SH-SY5Y (cell line): Measurements from ENCODE around the gene SULT1C4.

ENCODE experiments used
- GATA2 ChIP-seq: IDR thresholded peaks from 2 replicates; pipeline ENCODE4 v1.6.1; 2011; ENCODE audit warnings: mild to moderate bottlenecking, low read depth, low read length
- GATA3 ChIP-seq: IDR thresholded peaks from 2 replicates; pipeline ENCODE4 v1.6.1; 2011; ENCODE audit warnings: low read depth, mild to moderate bottlenecking, low read length, moderate library complexity

SULT1C4 gene

GRCh38 chr2:108392029-108392428 lies 14.3 kb downstream of the SULT1C4 start:
- TF ChIP-seq GATA3 (no peak), GATA2 (no peak)

DNA sequence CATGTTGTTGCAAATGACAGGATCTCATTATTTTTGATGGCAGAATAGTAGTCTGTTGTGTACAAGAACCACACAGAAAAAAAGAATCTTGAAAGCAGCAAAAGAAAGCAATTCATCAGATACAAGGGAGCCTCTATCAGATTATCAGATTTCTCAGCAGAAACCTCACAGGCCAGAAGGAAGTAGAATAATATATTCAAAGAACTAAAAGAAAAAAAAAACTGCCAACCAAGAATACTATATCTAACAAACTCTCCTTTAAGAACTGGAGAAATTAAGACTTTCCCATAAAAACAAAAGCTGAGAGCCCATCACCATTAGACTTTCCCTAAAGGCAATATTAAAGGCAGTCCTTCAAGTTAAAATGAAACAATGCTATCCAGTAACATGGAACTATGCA lies 15.4 kb downstream of the SULT1C4 start:
- no peak for TF ChIP-seq GATA2
- TF ChIP-seq GATA3, result no peak

GRCh38 chr2:108395155-108395554 lies 17.4 kb downstream of the SULT1C4 start:
- TF ChIP-seq GATA3, result no peak
- TF ChIP-seq GATA2, result no peak

DNA sequence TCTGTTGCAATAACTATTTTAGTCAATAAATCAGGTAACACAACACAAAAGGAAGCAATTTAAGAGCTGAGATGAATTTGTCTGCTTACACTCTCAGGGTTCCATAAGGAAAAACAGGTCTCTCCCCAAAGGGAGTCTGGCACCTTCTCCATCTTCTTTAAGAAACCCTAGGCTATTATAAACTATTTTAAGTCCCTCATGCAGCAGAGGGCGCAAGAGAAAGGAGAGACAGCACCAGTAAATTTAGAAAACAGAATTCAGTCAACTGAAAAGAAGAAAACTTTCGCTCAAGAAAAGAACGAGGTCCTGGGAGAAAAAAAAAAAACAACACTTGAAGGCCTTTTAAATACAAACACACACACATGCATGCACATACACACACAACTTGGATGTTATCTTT lies 19.1 kb downstream of the SULT1C4 start:
- TF ChIP-seq GATA3, result no peak
- no peak for TF ChIP-seq GATA2

DNA sequence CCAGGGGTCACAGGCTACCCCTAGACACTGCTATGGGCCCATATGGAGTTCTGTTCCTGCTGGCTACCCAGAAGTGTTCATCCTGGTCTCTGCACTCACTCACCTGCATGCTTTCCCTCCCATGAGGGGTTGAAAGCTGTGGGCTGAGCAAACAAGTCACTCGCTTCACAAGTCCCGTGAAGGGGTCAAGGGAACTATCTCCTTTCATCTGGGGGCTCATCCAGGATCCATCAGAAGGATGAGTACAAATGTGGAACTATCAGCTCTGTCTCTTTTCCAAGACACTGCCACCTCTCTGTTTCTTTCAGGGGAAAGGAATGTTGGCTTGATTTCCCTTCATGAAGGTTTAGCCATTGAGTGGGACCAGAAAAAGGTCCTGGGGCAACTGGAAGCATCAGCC lies 21.7 kb downstream of the SULT1C4 start:
- TF ChIP-seq GATA3, result no peak
- TF ChIP-seq GATA2, result no peak

DNA sequence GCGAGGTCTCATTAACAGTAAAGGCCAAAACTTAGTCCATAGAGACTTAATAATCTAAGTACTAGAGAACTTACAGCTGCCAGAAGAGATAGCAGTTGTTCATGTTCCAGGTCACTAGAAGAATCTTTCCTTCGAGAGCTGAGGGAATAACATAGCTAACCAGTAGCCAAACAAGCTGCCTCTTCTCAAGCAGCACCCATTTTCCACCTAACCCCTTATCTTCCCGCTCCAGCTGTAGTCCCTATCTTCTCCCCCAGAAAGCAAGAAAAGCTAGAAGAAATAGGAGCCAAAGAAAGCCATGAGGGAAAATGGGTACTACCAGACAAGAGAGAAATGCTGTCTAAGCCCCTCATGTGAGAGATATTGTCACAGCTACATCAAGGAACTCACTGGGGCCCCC lies 24.0 kb downstream of the SULT1C4 start:
- TF ChIP-seq GATA3 (no peak), GATA2 (no peak)

DNA sequence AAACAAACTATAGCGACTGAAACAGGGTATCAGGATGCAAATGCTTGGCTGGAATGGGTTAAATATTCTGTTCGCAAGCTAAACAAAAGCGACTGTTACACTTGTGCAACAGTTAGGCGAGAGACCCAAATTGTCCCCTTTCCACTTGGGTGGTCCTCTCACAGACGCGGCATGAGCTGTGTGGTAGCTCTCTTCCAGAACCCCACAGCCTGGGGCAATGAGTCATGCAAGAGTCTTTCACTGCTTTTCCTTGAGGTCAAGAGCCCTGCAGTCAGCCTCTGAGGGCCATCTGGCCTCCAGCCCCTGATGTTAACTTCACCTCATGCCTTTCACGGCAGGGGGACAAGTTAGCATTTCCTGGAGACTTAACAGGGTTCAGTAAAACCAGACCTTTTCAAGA lies 25.7 kb downstream of the SULT1C4 start:
- no peak for TF ChIP-seq GATA2
- TF ChIP-seq GATA3, result no peak

- TF ChIP-seq GATA3 (no peak), GATA2 (no peak)
Observed at GRCh38 chr2:108404784-108405397, 27.1 kb downstream of the SULT1C4 start.

GRCh38 chr2:108407864-108408729 lies 30.3 kb downstream of the SULT1C4 start:
- TF ChIP-seq GATA2 (no peak), GATA3 (no peak)

DNA sequence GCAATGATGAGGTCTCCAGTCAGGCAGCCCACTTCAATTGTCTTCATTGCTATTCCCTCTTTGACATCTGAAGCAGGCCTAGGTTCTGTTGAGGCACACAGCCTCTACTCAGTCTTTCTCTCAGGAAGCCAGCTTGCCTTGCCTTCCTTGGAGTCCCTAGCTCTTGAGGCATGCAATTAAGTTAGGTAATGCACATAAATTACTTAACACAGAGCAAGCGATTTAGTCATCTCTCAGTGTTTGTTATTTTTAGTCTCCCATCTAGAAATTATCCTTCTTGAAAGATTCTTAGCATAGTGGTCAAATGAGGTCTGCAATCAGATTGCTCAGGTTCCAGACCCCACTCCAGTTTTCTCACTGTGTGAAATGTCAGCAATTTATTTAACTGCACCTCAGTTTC lies 32.0 kb downstream of the SULT1C4 start:
- no peak for TF ChIP-seq GATA2
- no peak for TF ChIP-seq GATA3

DNA sequence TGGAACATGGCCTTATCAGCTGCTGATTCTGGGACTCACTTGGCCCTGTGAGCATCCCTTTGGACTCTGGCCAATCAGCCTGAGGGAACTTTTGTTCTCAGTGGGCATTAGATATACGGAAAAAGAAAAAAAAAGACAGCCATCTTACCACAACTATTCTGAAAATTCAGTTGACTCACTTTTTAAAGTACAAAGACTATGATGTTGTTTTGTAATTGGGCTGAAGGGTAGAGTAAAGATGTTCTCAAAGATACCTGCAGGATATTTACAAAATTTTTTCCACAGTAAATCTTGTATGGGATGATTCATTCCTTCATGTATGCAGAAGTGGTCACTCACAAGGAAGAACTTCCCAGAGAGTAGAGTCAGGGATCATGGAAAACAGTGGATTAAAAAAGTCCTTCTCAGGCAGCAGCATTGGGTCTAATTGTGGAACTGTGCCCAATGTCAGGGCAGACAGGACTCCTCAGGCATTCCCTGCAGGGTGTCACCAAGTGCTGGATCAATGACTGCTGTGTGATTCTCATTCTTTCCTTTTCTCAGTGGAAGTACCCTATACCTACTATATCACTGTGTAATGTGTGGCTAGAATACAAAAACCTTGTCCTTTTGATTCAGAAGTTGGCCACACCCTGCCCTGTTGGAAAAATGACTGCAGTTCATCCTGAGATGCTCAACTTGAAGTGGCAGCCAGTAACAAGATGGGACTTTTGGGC lies 35.4 kb downstream of the SULT1C4 start:
- TF ChIP-seq GATA2 (no peak), GATA3 (no peak)

DNA sequence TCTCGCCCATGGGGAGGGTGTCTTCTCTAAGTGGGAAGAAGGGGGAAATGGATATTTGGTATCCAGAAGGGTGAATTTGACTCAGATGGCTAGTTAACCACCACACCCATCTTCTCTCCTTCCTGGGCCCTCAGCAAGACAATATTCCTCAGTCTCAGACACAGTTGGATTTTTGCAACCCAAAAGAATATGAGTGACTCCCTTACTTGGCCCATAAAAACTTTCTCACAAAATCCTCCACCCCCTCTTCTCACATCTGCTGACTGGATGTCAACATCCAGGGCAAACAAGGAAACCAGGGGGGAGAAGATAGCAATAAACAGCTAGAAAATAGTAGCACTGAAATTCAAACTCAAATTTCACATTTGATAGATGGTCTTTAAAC lies 35.9 kb downstream of the SULT1C4 start:
- TF ChIP-seq GATA2, result no peak

GRCh38 chr2:108414256-108414876 lies 36.6 kb downstream of the SULT1C4 start:
- TF ChIP-seq GATA3, result no peak
- TF ChIP-seq GATA2, result no peak

- no peak for TF ChIP-seq GATA3
Observed at GRCh38 chr2:108414945-108415344, 37.2 kb downstream of the SULT1C4 start.

GRCh38 chr2:108417254-108417653 lies 39.5 kb downstream of the SULT1C4 start:
- no peak for TF ChIP-seq GATA2
- no peak for TF ChIP-seq GATA3
